DOHH2 (cell line): ENCODE data around the gene IMMP2L.

ENCODE experiments used
- H3F3A ChIP-seq: fragments of 200-600 bp; sonication (generic), shearing (Covaris generic); 2 replicates; pipeline ENCODE4 v1.6.0; 2016; ENCODE audit warnings: antibody characterized with exemption, mild to moderate bottlenecking; ENCODE audit not compliant: control insufficient read depth, insufficient read depth
- H3K27ac ChIP-seq: fragments of 200-600 bp; sonication (generic); 2 replicates; pipeline ENCODE4 v1.5.1; 2014; ENCODE audit warnings: low read depth, mild to moderate bottlenecking, low read length, moderate library complexity
- H3K27me3 ChIP-seq: fragments of 200-600 bp; sonication (generic); 2 replicates; pipeline ENCODE4 v1.6.1; 2014; ENCODE audit warnings: mild to moderate bottlenecking, low read length, mixed read lengths; ENCODE audit not compliant: control insufficient read depth
- H3K36me3 ChIP-seq: fragments of 200-600 bp; sonication (generic); 2 replicates; pipeline ENCODE4 v1.6.1; 2014; ENCODE audit warnings: mild to moderate bottlenecking, low read length, moderate library complexity, mixed read lengths; ENCODE audit not compliant: control insufficient read depth
- H3K4me1 ChIP-seq: fragments of 200-600 bp; sonication (generic); 2 replicates; pipeline ENCODE4 v1.6.1; 2014; ENCODE audit warnings: mild to moderate bottlenecking, low read length, mixed read lengths; ENCODE audit not compliant: control insufficient read depth
- H3K4me2 ChIP-seq: fragments of 200-600 bp; sonication (generic); 2 replicates; pipeline ENCODE4 v1.6.0; 2014; ENCODE audit warnings: mild to moderate bottlenecking, low read length, moderate library complexity
- H3K4me3 ChIP-seq: fragments of 200-600 bp; sonication (generic); 2 replicates; pipeline ENCODE4 v1.5.1; 2014; ENCODE audit warnings: mild to moderate bottlenecking, low read length, mixed read lengths
- H3K79me2 ChIP-seq: fragments of 200-600 bp; sonication (generic); 2 replicates; pipeline ENCODE4 v1.6.1; 2014; ENCODE audit warnings: mild to moderate bottlenecking, low read length, mixed read lengths; ENCODE audit not compliant: control insufficient read depth
- H3K9me2 ChIP-seq: fragments of 200-600 bp; sonication (generic); replicated peaks from 2 replicates; pipeline ENCODE4 v1.6.1; 2014; ENCODE audit warnings: mild to moderate bottlenecking, low read length, mixed read lengths; ENCODE audit not compliant: control insufficient read depth
- H3K9me3 ChIP-seq: fragments of 200-600 bp; sonication (generic); 2 replicates; pipeline ENCODE4 v1.6.1; 2014; ENCODE audit warnings: antibody characterized with exemption, low read length, mixed read lengths; ENCODE audit not compliant: control insufficient read depth, insufficient read depth
- H4K20me1 ChIP-seq: fragments of 200-600 bp; sonication (generic); 2 replicates; pipeline ENCODE4 v1.6.0; 2014; ENCODE audit warnings: low read depth, mild to moderate bottlenecking, antibody characterized with exemption, low read length, moderate library complexity; ENCODE audit not compliant: control insufficient read depth, insufficient read depth
- EZH2phosphoT487 ChIP-seq: fragments of 200-600 bp; sonication (generic); IDR thresholded peaks from 2 replicates; pipeline ENCODE4 v1.6.1; 2017; ENCODE audit warnings: borderline replicate concordance, mild to moderate bottlenecking, antibody characterized with exemption, low read length, moderate library complexity, mixed read lengths
- TF ChIP-seq, protein P1 (sequence below): fragments of 200-600 bp; sonication (generic); IDR thresholded peaks from one replicate; pipeline ENCODE4 v1.5.1; 2014; ENCODE audit warnings: antibody characterized with exemption, mild to moderate bottlenecking, low read depth, low read length; ENCODE audit not compliant: poor library complexity, severe bottlenecking

IMMP2L gene

DNA sequence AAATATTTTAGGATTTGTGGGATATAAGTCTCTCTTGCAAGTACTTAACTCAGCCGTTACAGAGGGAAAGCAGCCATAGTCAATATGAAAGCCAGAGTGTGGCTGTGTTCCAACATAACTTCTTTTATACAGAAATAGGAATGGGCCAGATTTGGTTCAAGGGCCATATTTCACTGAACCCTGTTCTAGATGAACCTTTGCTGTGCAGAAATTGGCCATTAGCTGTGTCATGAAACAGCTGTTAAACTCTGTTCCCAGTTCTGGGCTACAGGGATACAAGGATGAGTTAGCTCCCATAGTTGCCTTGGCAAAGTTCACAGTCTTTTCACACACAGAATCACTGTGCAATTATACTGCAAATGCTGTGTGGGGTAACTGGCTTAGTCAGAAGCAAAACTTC lies 685.3 kb downstream of the IMMP2L start:
- Histone ChIP-seq H3F3A (no peaks in the 10 kb centered on the region), H3K27ac (no peak overlapping the region), H3K36me3 (no peaks in the 10 kb centered on the region), H3K9me2 (no peaks in the 10 kb centered on the region), H3K4me1 (no peaks in the 10 kb centered on the region), H4K20me1 (no peaks in the 10 kb centered on the region), H3K9me3 (no peaks in the 10 kb centered on the region), H3K4me2 (no peak overlapping the region), H3K79me2 (no peaks in the 10 kb centered on the region), H3K27me3 (no peaks in the 10 kb centered on the region), H3K4me3 (no peak overlapping the region)
- TF ChIP-seq, protein P1, sequence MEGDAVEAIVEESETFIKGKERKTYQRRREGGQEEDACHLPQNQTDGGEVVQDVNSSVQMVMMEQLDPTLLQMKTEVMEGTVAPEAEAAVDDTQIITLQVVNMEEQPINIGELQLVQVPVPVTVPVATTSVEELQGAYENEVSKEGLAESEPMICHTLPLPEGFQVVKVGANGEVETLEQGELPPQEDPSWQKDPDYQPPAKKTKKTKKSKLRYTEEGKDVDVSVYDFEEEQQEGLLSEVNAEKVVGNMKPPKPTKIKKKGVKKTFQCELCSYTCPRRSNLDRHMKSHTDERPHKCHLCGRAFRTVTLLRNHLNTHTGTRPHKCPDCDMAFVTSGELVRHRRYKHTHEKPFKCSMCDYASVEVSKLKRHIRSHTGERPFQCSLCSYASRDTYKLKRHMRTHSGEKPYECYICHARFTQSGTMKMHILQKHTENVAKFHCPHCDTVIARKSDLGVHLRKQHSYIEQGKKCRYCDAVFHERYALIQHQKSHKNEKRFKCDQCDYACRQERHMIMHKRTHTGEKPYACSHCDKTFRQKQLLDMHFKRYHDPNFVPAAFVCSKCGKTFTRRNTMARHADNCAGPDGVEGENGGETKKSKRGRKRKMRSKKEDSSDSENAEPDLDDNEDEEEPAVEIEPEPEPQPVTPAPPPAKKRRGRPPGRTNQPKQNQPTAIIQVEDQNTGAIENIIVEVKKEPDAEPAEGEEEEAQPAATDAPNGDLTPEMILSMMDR = no peak
- no peak for TF ChIP-seq EZH2phosphoT487

DNA sequence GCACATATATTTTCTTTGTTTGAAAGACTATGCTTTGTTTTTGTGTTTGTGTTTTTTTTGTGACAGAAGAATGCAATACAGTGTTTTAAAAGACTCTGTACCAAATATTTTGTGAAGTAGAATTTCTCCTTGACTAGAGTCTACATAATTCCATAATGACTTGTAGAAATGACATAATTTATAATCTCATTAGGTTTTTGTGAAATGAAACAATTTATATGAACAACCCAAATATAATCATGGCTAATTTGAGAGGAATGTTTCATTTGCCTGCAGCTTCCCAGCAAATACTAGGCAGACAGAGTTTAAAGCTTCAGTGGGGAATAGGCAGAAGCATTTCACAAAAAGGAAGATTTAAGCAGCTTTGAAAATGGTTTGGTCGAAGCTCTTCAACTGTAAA lies 686.9 kb downstream of the IMMP2L start:
- TF ChIP-seq EZH2phosphoT487 = no peak
- TF ChIP-seq, protein P1 = no peak
- Histone ChIP-seq H3K9me2 (no peaks in the 10 kb centered on the region), H3K4me2 (no peak overlapping the region), H3F3A (no peaks in the 10 kb centered on the region), H3K4me3 (no peak overlapping the region), H3K79me2 (no peaks in the 10 kb centered on the region), H4K20me1 (no peaks in the 10 kb centered on the region), H3K4me1 (no peaks in the 10 kb centered on the region), H3K27ac (no peak overlapping the region), H3K27me3 (no peaks in the 10 kb centered on the region), H3K36me3 (no peaks in the 10 kb centered on the region), H3K9me3 (no peaks in the 10 kb centered on the region)

GRCh38 chr7:110871856-110872255 lies 690.4 kb downstream of the IMMP2L start:
- Histone ChIP-seq H3K4me2 (no peak overlapping the region), H3F3A (no peaks in the 10 kb centered on the region)

More at GRCh38 chr7:110871856-110872255, 690.4 kb downstream of the IMMP2L start:
- TF ChIP-seq, protein P1 = no peak
- no peak for TF ChIP-seq EZH2phosphoT487
- H3K4me3 ChIP-seq = no peak overlapping the region
- H3K36me3 ChIP-seq = no peaks in the 10 kb centered on the region
- H3K9me3 ChIP-seq = no peaks in the 10 kb centered on the region
- no peaks in the 10 kb centered on the region for H3K27me3 ChIP-seq
- no peaks in the 10 kb centered on the region for H3K4me1 ChIP-seq
- no peaks in the 10 kb centered on the region for H4K20me1 ChIP-seq
- no peaks in the 10 kb centered on the region for H3K79me2 ChIP-seq
- H3K27ac ChIP-seq = no peak overlapping the region
- H3K9me2 ChIP-seq = no peaks in the 10 kb centered on the region
